ENCODE data around the gene UMODL1. TPM values are rescaled to one million over a fixed set of nuclear protein-coding genes. Genes with fewer than 3 reads are reported as not detected.

Gene UMODL1
- total and polyA plus RNA-seq, 4 donors = 0.10 to 0.28 (median 0.14) TPM; not detected in 1

GRCh38 chr21:42111811-42112210 lies 40.7 kb downstream of the UMODL1 start:
- Histone ChIP-seq H3K4me1 (ENCODE audit: control insufficient read depth in 5 of 5, insufficient read depth in 5 of 5, low read length in 5 of 5) (peaks cover 0 to 20% (median 6%) of the 10 kb centered on the region in 5 donors), H3K4me3 (no peak overlapping the region), H3K9me3 (ENCODE audit: control insufficient read depth in 4 of 4, insufficient read depth in 3 of 4, low read length in 3 of 4) (no peaks in the 10 kb centered on the region), H3K36me3 (ENCODE audit: control insufficient read depth in 4 of 4, insufficient read depth in 4 of 4, low read length in 4 of 4) (no peaks in the 10 kb centered on the region), H3K9ac (ENCODE audit: insufficient read depth in 1 of 2, low read length in 2 of 2) (no peak overlapping the region), H3K27me3 (ENCODE audit: control insufficient read depth in 3 of 3, insufficient read depth in 3 of 3, low read length in 2 of 3) (no peaks in the 10 kb centered on the region), H3K27ac (ENCODE audit: low read depth in 1 of 2, low read length in 1 of 2) (no peak overlapping the region)
- ATAC-seq (ENCODE audit: insufficient read depth, low FRiP score) = no peak
- WGBS, 2 donors = 91 to 94% methylated on average over 10 of the region's 10 CpGs
- no peak for DNase-seq
- TF ChIP-seq, protein P1, sequence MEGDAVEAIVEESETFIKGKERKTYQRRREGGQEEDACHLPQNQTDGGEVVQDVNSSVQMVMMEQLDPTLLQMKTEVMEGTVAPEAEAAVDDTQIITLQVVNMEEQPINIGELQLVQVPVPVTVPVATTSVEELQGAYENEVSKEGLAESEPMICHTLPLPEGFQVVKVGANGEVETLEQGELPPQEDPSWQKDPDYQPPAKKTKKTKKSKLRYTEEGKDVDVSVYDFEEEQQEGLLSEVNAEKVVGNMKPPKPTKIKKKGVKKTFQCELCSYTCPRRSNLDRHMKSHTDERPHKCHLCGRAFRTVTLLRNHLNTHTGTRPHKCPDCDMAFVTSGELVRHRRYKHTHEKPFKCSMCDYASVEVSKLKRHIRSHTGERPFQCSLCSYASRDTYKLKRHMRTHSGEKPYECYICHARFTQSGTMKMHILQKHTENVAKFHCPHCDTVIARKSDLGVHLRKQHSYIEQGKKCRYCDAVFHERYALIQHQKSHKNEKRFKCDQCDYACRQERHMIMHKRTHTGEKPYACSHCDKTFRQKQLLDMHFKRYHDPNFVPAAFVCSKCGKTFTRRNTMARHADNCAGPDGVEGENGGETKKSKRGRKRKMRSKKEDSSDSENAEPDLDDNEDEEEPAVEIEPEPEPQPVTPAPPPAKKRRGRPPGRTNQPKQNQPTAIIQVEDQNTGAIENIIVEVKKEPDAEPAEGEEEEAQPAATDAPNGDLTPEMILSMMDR (IDR thresholded peaks at IDR 0.05; ENCODE audit: control extremely low read depth, extremely low read depth) = no peak

- 81 to 82% methylated on average over 1 of the region's 1 CpG for WGBS, 2 donors
- Histone ChIP-seq H3K4me1 (ENCODE audit: control insufficient read depth in 5 of 5, insufficient read depth in 5 of 5, low read length in 5 of 5) (peaks cover 0 to 23% (median 6%) of the 10 kb centered on the region in 5 donors), H3K9me3 (ENCODE audit: control insufficient read depth in 4 of 4, insufficient read depth in 3 of 4, low read length in 3 of 4) (no peaks in the 10 kb centered on the region), H3K4me3 (no peak overlapping the region), H3K27me3 (ENCODE audit: control insufficient read depth in 3 of 3, insufficient read depth in 3 of 3, low read length in 2 of 3) (no peaks in the 10 kb centered on the region), H3K9ac (ENCODE audit: insufficient read depth in 1 of 2, low read length in 2 of 2) (no peak overlapping the region), H3K27ac (ENCODE audit: low read depth in 1 of 2, low read length in 1 of 2) (no peak overlapping the region), H3K36me3 (ENCODE audit: control insufficient read depth in 4 of 4, insufficient read depth in 4 of 4, low read length in 4 of 4) (no peaks in the 10 kb centered on the region)
- TF ChIP-seq, protein P1 (IDR thresholded peaks at IDR 0.05; ENCODE audit: control extremely low read depth, extremely low read depth) = no peak
- peak; percentile 54 to 69 (median 56) for DNase-seq
- no peak for ATAC-seq (ENCODE audit: insufficient read depth, low FRiP score)
Observed at GRCh38 chr21:42112238-42112637, 41.1 kb downstream of the UMODL1 start.

DNA sequence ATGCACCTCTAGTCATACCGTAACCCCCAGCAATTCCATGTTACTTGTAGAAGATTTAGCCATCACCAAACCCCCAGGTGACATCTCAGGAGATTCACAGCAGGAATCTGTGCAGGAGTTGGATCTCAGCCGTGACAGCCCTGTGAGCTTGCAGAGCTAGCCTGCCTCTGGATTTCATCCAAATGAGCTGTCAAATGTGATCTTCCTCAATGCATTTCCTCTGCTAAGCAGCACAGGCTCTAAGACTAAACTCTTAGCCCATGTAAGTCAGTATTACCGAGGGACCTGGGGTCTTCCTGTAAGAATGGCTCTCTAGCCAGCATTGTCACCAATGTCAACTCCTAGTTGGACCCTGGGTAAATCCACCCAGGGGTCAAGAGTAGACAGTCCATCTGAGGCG lies 41.7 kb downstream of the UMODL1 start:
- ATAC-seq (ENCODE audit: insufficient read depth, low FRiP score) = no peak
- H3K4me1 ChIP-seq (ENCODE audit: control insufficient read depth in 5 of 5, insufficient read depth in 5 of 5, low read length in 5 of 5) = peaks cover 0 to 23% (median 6%) of the 10 kb centered on the region in 5 donors
- no peak overlapping the region for H3K27ac ChIP-seq (ENCODE audit: low read depth in 1 of 2, low read length in 1 of 2)
- 51 to 57% methylated on average over 4 of the region's 4 CpGs for WGBS, 2 donors
- H3K9me3 ChIP-seq (ENCODE audit: control insufficient read depth in 4 of 4, insufficient read depth in 3 of 4, low read length in 3 of 4) = no peaks in the 10 kb centered on the region
- peak; percentile 43 to 90 (median 73) for DNase-seq
- no peaks in the 10 kb centered on the region for H3K36me3 ChIP-seq (ENCODE audit: control insufficient read depth in 4 of 4, insufficient read depth in 4 of 4, low read length in 4 of 4)
- no peaks in the 10 kb centered on the region for H3K27me3 ChIP-seq (ENCODE audit: control insufficient read depth in 3 of 3, insufficient read depth in 3 of 3, low read length in 2 of 3)
- TF ChIP-seq, protein P1 (IDR thresholded peaks at IDR 0.05; ENCODE audit: control extremely low read depth, extremely low read depth) = no peak
- no peak overlapping the region for H3K9ac ChIP-seq (ENCODE audit: insufficient read depth in 1 of 2, low read length in 2 of 2)
- no peak overlapping the region for H3K4me3 ChIP-seq

- Histone ChIP-seq H3K9me3 (ENCODE audit: control insufficient read depth in 4 of 4, insufficient read depth in 3 of 4, low read length in 3 of 4) (no peaks in the 10 kb centered on the region), H3K36me3 (ENCODE audit: control insufficient read depth in 4 of 4, insufficient read depth in 4 of 4, low read length in 4 of 4) (no peaks in the 10 kb centered on the region), H3K4me1 (ENCODE audit: control insufficient read depth in 5 of 5, insufficient read depth in 5 of 5, low read length in 5 of 5) (peaks cover 0 to 23% (median 6%) of the 10 kb centered on the region in 5 donors), H3K4me3 (no peak overlapping the region), H3K27me3 (ENCODE audit: control insufficient read depth in 3 of 3, insufficient read depth in 3 of 3, low read length in 2 of 3) (peaks cover 0 to under 1% (median 0%) of the 10 kb centered on the region in 3 donors), H3K27ac (ENCODE audit: low read depth in 1 of 2, low read length in 1 of 2) (no peak overlapping the region), H3K9ac (ENCODE audit: insufficient read depth in 1 of 2, low read length in 2 of 2) (no peak overlapping the region)
- WGBS, 2 donors = 48 to 51% methylated on average over 13 of the region's 13 CpGs
- DNase-seq = peak in 1 of 3 donors; percentile 45
- TF ChIP-seq, protein P1 (IDR thresholded peaks at IDR 0.05; ENCODE audit: control extremely low read depth, extremely low read depth) = no peak
- ATAC-seq (ENCODE audit: insufficient read depth, low FRiP score) = no peak
Observed at GRCh38 chr21:42113926-42114409, 42.9 kb downstream of the UMODL1 start.

Data from lung (tissue), 12 donors.